Cerebellar cortex (tissue), 1 donor: ENCODE measurements around the gene UQCC2.

Experiments
- DNase-seq: peaks from one replicate; pipeline ENCODE4 v3.0.0-alpha.2; 2015; ENCODE audit warnings: low spot score

UQCC2 gene

DNA sequence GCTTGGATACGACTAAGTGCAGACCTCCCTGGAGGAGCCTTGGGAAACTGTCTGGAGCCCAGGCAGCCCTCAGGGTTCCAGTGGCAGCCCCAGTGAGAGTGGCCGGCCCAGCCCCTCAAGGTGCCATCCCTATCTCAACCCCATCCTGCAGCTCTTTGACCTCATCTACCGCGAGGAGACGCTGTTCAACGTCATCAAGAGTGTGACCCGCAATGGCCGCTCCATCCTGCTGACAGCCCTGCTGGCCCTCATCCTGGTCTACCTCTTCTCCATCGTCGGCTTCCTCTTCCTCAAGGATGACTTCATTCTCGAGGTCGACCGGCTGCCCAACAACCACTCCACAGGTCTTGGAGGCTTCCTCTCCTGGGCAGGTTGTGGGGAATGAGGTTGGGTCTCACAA is 20.7 kb downstream of the UQCC2 start:
- DNase-seq, result no peak

DNA sequence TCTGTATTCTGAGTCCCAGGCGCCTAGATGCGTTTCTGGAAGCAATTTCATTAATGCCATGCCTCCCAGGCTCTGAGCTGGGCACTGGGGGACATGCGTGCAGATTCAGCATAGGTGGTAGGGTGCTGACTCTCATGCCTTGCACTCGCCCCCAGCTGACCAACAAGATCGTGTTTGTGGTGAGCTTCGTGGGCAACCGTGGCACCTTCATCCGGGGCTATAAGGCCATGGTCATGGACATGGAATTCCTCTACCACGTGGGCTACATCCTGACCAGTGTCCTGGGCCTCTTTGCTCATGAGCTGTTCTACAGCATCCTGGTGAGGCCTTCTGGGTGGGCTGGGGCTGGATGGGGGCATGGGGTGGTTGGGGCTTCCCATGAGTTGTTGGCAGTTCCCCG is 21.6 kb downstream of the UQCC2 start:
- DNase-seq, result no peak

DNA sequence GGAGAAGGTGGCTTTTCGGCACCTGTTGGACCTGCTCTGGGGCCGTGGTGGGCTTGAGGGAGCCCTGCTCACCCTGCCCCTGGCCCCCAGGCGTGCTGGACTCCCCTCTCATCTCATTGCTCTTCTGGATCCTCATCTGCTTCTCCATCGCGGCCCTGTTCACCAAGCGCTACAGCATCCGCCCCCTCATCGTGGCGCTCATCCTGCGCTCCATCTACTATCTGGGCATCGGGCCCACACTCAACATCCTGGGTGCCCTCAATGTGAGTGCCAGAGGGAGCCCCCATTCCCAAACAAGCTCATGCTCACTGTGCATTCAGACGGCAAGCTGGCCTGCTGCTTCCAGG is 22.4 kb downstream of the UQCC2 start:
- no peak for DNase-seq

DNA sequence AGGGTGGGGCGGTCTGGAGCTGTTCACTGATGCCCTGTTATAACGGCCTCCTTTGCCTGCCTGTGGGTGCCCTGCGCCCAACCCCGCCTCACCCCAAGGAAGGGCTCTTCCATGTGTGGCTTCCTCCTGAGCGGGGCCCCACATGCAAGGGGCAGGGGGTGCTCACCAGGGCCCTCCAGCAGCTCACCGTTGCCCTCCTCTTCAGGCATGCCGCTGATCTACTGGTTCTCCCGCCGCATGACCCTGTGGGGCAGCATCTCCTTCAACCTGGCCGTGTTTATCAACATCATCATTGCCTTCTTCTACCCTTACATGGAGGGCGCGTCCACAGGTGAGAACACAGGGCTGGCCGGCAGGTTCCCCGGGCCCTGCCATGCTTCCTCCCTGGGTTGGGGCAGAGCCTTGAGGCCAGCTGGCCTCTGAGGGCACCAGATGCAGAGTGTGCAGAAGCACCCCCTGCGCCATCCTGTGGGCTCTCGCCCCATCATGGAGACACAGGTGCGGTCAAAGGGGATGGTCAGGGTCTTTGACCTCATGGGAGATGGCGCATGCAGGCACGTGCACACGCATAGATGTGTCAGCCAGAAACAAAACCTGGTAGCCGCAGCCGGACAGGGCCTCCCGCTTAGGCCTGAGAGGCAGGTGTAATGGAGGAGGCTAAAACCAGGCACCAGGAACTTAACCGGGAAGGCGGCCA is 22.9 kb downstream of the UQCC2 start:
- DNase-seq, result no peak

DNA sequence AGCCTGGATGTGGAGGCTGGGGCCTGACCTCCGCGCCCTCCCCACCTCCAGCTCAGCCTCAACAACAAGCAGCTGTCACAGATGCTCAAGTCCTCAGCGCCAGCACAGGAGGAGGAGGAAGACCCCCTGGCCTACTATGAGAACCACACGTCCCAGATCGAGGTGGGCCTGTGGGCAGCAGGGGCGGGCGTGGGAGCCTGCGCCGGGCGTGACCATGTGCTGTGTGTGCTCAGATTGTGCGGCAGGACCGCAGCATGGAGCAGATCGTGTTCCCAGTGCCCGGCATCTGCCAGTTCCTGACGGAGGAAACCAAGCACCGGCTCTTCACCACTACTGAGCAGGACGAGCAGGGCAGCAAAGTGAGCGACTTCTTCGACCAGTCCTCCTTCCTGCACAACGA is 23.5 kb downstream of the UQCC2 start:
- DNase-seq, result no peak

DNA sequence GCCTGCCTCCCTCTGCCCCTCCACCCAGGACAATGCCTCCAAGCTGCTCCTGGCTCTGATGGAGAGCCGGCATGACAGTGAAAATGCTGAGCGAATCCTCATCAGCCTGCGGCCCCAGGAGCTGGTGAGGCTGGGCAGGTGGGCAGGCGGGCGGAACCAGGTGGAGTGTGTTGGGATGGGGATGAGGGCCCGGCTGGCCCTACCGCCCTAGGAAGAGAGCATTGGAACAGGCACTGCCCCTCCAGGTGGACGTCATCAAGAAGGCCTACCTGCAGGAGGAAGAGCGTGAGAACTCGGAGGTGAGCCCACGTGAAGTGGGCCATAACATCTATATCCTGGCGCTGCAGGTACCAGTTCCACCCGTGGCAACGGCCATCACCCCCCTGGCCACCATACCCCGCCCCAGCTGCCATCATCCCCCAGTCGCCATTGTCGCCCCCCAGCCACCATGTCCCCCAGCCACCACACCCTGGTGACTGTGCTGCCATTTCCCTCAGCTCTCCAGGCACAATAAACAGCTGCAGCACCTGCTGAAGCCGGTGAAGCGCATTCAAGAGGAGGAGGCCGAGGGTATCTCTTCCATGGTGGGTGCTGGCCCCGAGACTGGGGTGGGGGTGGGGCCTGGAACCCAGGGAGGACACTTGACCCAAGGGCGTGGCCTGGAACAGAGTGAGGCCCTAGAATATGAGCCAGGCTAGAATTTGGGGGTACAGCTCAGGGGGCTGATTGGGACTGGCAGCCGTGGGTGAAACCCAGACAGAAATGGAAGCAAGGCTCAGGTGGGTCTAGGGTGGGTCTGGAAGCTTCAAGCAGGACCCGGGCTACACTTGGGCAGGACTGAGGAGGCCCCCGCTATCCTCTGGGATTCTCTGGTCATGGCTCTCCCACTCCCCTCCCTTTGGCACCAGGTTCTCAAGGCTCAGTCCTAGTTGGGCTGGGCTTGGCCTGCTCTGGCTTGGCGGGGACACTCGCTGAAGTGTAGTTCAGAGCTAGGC is 24.2 kb downstream of the UQCC2 start:
- no peak for DNase-seq

DNA sequence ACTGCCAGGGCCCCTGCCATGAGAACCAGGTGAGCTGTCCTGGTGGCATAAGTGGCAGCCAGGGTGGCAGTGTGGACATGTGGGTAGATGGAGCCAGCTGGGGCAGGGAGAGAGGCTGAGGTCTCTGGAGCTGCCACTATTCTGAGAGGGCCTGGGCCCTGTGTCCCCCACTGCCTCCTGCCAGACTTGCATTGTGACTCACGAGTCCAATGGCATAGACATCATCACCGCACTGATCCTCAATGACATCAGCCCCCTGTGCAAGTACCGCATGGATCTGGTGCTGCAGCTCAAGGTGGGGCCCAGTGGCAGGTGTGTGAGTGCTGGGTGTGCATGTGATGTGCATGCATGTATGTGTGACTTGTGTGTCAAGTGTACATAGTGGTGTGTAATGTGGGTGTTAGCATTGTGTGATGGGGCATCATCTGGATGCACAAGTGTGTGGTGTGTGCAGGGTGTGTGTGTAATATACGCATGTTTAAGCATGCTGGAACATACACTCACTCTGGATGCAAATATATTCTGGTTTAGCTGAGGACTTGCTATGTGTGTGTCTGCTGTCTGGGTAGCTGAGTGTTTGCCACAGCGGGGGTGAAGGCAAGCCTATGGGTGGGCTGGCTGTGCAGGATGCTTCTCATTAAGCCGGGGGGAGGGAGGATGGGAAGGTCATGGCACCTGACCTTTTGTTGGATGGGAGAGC is 25.1 kb downstream of the UQCC2 start:
- no peak for DNase-seq

DNA sequence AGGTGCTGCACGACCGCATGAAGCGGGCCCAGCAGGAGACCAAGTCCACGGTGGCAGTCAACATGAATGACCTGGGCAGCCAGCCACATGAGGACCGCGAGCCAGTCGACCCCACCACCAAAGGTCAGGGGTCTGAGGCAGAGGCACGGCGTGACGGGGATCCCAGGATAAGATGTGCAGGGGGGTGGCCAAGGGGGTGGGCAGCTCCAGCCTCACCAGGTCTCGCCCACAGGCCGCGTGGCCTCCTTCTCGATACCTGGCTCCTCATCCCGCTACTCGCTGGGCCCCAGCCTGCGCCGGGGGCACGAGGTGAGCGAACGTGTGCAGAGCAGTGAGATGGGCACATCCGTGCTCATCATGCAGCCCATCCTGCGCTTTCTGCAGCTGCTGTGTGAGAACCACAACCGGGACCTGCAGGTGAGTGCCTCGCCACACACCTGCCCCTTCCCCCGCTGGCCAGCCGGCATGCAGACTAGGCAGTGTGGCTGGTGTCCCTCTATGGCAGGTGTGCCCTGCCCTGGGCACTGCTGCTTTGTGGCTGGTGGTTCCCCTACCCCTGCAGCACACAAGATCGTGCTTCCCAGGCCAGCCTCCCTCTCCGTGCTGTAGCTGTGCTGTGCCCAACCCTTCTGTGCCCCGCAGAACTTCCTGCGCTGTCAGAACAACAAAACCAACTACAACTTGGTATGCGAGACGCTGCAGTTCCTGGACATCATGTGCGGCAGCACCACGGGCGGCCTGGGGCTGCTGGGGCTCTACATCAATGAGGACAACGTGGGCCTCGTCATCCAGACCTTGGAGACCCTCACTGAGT is 25.9 kb downstream of the UQCC2 start:
- DNase-seq, result no peak

DNA sequence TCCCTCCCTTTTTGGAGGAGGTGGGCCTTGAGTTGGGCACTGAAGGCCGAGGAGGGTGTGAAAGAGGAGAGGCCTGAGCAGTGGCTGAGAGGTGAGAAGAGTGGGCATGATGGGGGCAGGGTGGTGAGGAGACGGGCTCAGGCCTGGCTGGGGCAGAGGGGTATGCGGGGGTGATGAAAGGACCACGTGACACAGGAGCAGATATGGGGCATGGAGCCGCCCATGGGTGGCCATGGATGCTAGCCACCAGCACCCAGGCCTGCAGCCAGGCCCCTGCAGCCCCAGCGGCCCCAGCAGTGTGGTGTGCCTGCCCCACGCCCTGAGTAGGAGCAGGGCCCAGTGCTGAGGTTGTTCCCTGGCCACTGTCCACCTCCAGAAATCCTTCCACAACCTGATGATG is 26.5 kb downstream of the UQCC2 start:
- DNase-seq, result no peak

DNA sequence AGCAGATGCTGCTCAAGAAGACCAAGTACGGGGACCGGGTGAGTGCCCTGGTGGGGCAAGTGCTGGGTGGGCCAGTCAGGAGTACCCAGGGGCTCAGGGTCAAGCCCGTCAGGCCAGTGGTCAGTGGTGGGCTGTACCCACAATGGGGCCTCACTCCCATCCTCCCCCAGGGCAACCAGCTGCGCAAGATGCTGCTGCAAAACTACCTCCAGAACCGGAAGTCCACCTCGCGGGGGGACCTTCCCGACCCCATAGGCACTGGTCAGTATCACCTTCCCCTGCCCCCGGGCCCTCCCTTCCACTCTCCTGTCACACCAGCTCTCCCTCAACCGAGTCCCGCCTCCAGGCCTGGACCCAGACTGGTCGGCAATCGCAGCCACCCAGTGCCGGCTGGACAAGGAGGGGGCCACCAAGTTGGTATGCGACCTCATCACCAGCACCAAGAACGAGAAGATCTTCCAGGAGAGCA is 27.0 kb downstream of the UQCC2 start:
- DNase-seq, result no peak

DNA sequence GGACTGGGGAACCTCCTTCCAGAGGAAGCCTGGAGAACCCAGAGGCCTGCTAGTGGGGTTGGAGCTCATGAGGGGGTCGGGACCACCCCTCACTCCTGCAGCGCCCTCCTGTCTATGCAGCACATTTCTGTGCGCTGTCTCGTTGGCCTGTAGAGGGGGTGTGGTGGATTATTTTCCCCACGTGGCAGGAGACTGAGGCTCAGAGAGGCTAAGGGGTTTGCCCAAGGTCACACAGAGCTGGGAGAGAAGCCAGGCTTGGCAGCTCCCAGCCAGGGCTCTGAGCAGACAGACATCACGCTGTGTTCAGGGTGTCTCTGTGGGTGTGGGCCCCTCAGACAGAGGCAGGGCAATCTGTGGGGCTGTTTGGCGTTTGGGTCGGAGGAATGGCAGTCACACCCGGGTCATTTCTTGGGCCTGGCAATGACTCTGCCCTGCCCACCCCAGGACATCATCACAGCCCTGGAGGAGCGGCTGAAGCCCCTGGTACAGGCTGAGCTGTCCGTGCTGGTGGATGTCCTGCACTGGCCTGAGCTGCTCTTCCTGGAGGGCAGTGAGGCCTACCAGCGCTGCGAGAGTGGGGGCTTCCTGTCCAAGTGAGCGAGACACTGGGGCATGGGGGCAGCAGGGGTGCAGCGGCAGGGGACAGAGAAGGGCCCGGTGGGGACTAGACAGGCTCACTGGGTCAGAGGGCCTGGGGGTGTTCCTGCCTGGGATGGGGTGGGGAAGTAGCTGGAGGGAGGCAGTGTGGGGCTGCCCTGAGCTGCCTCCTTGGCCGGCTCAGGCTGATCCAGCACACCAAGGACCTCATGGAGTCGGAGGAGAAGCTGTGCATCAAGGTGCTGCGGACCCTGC is 27.7 kb downstream of the UQCC2 start:
- DNase-seq, result no peak

DNA sequence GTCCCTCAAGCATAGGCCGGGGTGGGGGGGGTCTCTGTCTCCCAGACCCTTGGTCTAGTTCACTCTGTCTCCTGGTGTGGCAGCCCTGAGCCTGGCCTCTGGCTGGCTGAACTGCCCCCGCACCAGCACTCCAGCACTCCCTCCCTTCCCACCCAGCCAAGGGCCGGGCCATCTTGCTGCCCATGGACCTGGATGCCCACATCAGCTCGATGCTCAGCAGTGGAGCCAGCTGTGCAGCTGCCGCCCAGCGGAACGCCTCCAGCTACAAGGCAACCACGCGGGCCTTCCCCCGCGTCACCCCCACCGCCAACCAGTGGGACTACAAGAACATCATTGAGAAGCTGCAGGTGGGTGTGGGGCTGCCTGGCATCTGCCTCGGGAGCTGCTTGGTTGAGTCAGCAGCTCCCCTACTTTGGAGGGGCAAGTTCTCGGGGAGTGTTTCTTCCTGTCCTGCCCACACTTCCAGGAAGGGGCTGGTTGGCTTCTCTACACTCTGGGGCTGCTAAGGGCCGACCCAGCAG is 28.4 kb downstream of the UQCC2 start:
- no peak for DNase-seq

DNA sequence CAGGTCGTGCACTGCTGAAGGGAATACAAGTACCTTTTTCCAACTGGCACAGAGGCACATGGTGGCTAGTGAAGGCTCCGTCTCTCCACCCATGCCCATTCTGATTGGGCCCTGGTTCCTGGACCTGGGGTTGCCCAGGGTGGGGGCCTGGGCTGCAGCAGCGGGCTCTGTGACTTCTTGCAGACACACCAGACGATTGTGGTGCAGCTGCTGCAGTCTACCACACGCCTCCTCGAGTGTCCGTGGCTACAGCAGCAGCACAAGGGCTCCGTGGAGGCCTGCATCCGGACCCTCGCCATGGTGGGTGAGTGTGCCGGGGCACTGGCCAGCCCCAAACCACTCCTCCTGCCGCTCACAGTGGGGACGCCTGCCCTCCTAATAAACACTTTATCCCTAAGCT is 29.2 kb downstream of the UQCC2 start:
- DNase-seq, result no peak

DNA sequence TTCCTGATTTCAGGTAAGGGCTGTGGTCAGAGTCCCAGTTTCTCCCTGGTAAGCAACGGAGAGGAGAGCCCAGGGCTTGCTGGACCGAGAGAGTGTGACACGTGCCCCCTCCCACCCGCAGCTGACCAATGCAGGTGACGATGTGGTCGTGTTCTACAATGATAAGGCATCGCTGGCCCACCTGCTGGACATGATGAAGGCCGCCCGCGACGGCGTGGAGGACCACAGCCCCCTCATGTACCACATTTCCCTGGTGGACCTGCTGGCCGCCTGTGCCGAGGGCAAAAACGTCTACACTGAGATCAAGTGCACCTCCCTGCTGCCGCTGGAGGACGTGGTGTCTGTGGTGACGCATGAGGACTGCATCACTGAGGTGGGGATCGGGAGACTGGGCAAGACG is 31.7 kb downstream of the UQCC2 start:
- DNase-seq, result no peak

DNA sequence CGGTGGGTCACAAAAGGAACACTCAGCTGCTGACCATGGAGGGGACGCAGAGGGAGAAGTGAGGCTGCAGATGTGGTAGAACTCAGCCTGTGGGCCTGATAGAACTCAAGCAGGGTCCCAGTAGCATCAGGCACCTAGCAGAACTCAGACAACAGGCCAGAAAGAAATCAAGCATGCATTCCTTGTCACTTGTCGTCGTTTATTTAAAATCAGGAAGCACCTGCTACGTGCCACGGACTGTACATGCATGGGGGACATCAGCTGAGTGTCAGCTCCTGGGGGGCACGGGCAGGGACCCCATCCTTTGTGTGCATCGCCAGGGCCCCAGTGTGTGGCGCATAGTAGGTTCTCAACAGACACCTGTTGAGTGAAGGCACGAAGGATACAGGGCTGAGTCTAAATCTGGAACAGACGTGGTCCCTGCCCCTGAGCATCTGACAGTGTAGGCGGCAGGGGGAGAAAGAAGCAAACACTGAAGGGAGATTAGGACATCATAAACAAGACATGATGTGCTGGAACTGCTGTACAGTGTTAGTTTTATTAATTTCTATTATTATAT is 32.5 kb downstream of the UQCC2 start:
- DNase-seq, result no peak

DNA sequence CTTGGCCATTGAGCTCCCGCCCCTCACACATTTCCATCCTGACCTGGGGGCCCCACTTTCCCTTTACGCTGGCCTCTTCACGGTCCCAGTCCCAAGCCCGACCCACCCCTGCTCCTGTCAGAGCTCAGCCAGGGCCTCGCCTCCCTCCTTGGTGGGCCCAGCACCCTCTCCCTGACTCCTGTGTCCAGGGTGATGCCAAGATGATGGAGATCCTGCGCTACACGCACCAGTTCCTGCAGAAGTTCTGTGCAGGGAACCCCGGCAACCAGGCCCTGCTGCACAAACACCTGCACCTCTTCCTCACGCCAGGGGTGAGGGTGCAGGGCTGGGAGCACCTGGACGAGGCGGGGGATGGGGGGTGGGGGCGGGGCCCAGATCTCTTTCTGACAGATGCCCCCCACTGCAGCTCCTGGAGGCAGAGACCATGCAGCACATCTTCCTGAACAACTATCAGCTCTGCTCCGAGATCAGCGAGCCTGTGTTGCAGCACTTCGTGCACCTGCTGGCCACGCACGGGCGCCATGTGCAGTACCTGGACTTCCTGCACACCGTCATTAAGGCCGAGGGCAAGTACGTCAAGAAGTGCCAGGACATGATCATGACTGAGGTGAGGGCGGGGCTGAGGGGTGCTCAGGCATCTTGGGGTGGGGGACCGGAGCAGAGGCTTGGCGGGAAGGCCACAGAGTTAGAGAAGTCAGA is 33.1 kb downstream of the UQCC2 start:
- no peak for DNase-seq

DNA sequence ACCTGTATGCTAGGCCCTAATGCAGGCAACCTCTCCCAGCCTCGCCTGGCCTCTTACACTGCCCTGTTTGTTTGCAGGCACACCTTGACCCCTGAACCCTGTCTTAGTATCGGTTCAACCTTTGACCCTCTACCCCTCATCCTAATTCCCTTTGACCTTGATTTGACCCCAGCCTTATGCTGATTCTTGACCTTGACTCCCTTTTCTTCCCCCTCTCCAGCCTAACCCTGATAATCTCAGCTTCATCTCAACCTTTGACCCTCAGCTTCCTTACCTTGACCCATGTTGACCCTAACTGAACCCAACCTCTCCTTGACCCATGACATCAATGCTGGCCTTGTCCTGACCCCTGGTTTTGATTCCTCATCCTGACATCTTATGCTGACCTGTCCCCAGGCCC is 33.8 kb downstream of the UQCC2 start:
- no peak for DNase-seq

DNA sequence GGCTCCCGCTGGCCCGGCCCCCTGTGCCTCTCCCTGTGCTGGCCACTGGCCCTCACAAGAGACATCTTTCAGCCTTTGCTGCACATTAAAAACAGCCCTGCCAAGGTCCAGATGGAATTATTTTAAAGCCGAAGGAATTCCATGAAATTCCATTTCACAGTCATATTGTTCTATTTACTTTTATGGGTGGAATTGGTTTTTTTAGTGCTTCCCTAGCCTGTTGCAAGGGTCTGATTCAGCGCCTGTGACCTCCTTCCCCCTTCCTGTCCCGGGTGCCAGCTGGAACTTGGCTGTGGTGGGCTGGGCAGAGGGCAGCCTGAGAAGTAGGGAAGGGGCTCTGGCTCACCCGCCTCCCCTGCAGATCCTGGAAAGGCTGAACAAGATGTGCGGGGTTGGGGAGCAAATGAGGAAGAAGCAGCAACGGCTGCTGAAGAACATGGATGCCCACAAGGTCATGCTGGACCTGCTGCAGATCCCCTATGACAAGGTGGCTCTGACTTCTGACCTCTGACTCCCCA is 34.3 kb downstream of the UQCC2 start:
- no peak for DNase-seq

DNA sequence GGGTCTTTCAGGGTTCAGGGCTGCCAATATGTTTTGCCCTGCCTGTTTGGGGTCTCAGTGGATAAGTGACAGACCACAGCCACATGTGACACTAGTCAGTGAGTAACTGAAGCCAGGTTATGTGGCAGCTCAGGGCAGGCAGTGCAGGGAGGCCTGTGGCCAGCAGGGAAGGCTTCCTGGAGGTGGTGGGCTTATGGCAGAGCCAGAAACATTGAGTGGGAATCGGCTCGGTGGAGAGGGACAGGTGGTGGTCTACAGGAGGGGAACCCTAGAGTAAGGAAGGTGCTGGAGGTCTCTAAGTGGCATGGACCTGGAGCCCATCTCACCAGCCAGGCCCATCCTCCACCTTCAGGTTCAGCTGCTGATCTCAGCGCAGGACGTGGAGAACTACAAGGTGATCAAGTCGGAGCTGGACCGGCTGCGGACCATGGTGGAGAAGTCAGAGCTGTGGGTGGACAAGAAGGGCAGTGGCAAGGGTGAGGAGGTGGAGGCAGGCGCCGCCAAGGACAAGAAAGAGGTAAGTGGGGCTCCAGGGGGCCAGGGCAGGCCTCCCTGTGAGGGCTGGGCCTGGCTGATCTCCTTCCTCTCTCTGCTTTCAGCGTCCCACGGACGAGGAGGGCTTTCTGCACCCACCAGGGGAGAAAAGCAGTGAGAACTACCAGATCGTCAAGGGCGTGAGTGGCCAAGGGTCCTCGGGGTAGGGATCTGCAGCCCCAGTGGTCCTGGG is 34.9 kb downstream of the UQCC2 start:
- DNase-seq, result no peak
